Pancreas (tissue), 10 donors: ENCODE data around the gene MEF2B. TPM values are rescaled to one million over a fixed set of nuclear protein-coding genes. Genes with fewer than 3 reads are reported as not detected.

Experiments used
- ATAC-seq, 4 donors: fragments of 200-7000 bp; cut with Tn5 transposase; one replicate each; pipeline versions ENCODE4 v1.8.0 to v1.9.1; 2020; ENCODE audit warnings: mild to moderate bottlenecking in 4 of 4, moderate library complexity in 4 of 4
- DNase-seq, 6 donors: peaks; one replicate each; pipeline ENCODE4 v3.0.0-alpha.2; 2020
- FAIRE-seq: peaks from 2 replicates; lab custom pipeline; 2012; peaks lifted over from hg19 to GRCh38; lab: Jason Lieb, UNC
- H3K27ac ChIP-seq, 4 donors: fragments of 200-600 bp; sonication (generic); 1 replicate in 3 of 4; 2 replicates in 1 of 4; pipeline versions ENCODE4 v1.5.0 to v1.8.0; 2020
- H3K27me3 ChIP-seq, 4 donors: fragments of 200-600 bp; one replicate each; pipeline ENCODE4 v1.8.0; 2021
- H3K36me3 ChIP-seq, 3 donors: fragments of 200-600 bp; sonication (generic) in 1 of 3; one replicate each; pipeline versions ENCODE4 v1.5.0 to v1.8.0; 2020 to 2021
- H3K4me1 ChIP-seq, 3 donors: fragments of 200-600 bp; one replicate each; pipeline ENCODE4 v1.8.0; 2021
- H3K4me3 ChIP-seq, 4 donors: fragments of 200-600 bp; sonication (generic) in 2 of 4; one replicate each; pipeline versions ENCODE4 v1.5.0 to v1.8.0; 2020 to 2021
- H3K9me3 ChIP-seq, 4 donors: fragments of 200-600 bp; one replicate each; pipeline ENCODE4 v1.8.0; 2021
- WGBS, 2 donors: extraction: QIAGEN DNeasy Blood & Tissue Kit; methylation state at CpG; one replicate each; pipeline ENCODE4 v1.1.7; 2013; 5-methylcytosine and 5-hydroxymethylcytosine counted together
- intact Hi-C, 3 donors: fragments of 100-400 bp; cut with DNase I; formaldehyde crosslinking; loops; one replicate each; pipeline versions ENCODE4 v1.11.1 to v1.14.2; 2022
- polyA plus RNA-seq, 2 donors: library from polyadenylated mRNA; stranded (reverse); fragments of 200-250 nt; gene quantifications; one replicate each; pipeline ENCODE4 v1.2.3, GENCODE V29; 2013
- total RNA-seq, 6 donors: library from RNA; stranded (reverse); fragmentation: NEBNext Ultra II Directional in 4 of 6; extraction: Animal tissue kit (Norgen Biotek cat#: 25700) in 4 of 6; gene quantifications; one replicate each; pipeline versions ENCODE4 v1.2.1 to v1.2.4, GENCODE V29; 2021 to 2023
- TF ChIP-seq, protein P1 (sequence below), 4 donors: fragments of 200-600 bp; sonication (generic) in 3 of 4; IDR thresholded peaks; one replicate each; pipeline versions ENCODE4 v1.5.0 to v1.8.0; 2021; ENCODE audit warnings: antibody characterized with exemption in 4 of 4
- donor health status: healthy with polysubstance abuse.
- donor health status: DM: no; HTN: no; CAD: no; lungs with moderate emphysema.
- donor health status: DM: no; HTN: no; CAD: no.
- donor health status: control.
- donor health status: control.
- donor health status: Bipolar disorder and iron deficiency.
- donor health status: DM: yes; HTN: yes; CAD: no.
- donor health status: DM: no; HTN: no; CAD: no.
- donor health status: DM: no; HTN: no; CAD: no.
- donor health status: DM: yes; HTN: yes; CAD: no.

MEF2B gene
- total and polyA plus RNA-seq, 8 donors = 0.34 to 2.8 (median 0.98) TPM

DNA sequence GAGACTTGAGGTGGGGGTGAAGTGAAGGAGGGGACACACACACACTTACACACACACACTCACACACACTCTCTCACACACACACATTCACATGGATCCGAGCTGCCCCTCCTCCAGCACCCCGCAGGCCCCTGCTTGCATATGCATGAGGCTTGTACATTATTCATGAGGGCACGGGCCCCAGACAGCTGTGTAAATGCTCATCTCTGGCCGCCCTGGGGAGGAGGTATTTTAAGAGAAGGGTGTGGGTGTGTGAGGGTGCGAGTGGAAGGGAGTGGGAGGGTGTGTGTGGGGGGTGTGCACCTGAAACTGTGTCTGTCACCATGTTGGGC, 44.1 kb upstream of the MEF2B start:
- H3K4me3 ChIP-seq = no peak overlapping the region
- no peak overlapping the region for H3K27ac ChIP-seq
- DNase-seq (no peak), ATAC-seq (no peak), FAIRE-seq (no peak)
- H3K9me3 ChIP-seq = no peaks in the 10 kb centered on the region
- intact Hi-C loops = no loop called here
- no peaks in the 10 kb centered on the region for H3K4me1 ChIP-seq
- H3K36me3 ChIP-seq = no peaks in the 10 kb centered on the region
- 4 to 7% methylated on average over 5 of the region's 5 CpGs for WGBS, 2 donors
- peaks cover 0 to 21% (median 2%) of the 10 kb centered on the region in 4 donors for H3K27me3 ChIP-seq
- TF ChIP-seq, protein P1, sequence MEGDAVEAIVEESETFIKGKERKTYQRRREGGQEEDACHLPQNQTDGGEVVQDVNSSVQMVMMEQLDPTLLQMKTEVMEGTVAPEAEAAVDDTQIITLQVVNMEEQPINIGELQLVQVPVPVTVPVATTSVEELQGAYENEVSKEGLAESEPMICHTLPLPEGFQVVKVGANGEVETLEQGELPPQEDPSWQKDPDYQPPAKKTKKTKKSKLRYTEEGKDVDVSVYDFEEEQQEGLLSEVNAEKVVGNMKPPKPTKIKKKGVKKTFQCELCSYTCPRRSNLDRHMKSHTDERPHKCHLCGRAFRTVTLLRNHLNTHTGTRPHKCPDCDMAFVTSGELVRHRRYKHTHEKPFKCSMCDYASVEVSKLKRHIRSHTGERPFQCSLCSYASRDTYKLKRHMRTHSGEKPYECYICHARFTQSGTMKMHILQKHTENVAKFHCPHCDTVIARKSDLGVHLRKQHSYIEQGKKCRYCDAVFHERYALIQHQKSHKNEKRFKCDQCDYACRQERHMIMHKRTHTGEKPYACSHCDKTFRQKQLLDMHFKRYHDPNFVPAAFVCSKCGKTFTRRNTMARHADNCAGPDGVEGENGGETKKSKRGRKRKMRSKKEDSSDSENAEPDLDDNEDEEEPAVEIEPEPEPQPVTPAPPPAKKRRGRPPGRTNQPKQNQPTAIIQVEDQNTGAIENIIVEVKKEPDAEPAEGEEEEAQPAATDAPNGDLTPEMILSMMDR (IDR thresholded peaks at IDR 0.05) = no peak

DNA sequence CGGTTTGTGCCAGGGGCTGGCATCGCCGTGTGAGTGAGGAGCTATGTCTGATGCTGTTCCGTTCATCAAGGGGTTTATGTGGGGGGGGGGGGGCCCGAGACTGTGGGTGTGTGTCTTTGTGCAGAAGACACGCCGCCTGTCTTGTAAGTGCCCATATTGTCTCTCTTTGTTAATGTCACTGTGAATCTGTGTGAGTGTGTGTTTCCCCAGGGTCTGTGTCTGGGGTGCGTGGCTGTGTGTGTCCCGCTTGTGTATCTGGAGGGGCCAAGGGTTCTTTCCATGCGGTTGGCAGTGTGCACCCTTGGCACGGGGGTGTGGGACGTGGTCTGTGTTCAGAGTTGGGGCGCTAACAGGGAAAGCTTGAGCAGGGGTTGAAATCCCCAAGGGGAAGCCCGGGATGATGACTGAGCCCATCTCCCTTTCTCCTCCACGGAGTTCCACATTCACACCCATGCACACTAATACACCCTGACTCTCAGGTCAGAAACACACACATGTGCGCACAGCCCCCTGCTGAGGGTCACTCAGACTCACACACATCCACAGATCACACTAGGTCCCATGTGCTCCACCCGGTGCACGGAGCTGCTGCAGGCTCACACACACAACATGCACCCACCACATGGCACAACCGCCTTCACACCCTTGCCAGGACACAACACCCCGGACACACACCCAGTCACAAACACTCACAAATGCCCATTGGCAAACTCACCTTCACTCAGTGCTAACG, 43.5 kb upstream of the MEF2B start:
- Histone ChIP-seq H3K27ac (no peak overlapping the region), H3K27me3 (peaks cover 0 to 21% (median 2%) of the 10 kb centered on the region in 4 donors), H3K9me3 (no peaks in the 10 kb centered on the region), H3K4me1 (no peaks in the 10 kb centered on the region), H3K36me3 (no peaks in the 10 kb centered on the region), H3K4me3 (no peak overlapping the region)
- 34% methylated on average over 21 of the region's 21 CpGs for WGBS, 2 donors
- ATAC-seq = no peak
- TF ChIP-seq, protein P1 (IDR thresholded peaks at IDR 0.05) = no peak
- intact Hi-C loops = no loop called here
- no peak for FAIRE-seq
- DNase-seq = no peak

DNA sequence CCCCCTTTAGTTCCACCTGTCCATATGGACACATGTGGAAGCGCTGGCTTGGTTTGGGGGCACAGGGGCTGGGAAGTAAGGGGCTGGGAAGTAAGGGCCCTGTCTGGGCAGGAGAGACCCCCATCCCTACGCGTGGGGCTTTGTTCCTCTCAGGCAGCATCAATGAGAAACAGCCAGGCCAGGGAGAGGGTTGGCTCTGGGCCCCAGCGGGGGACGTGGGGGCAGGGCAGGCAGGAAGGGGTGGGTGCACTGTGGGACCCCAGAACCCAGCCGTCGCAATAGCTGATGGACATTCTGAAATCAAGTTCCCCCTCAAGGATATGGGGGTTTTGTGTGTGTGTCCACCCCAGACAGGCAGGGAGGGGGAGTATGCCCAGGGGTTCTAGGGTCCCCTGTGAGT, 42.9 kb upstream of the MEF2B start:
- no peak for DNase-seq
- TF ChIP-seq, protein P1 (IDR thresholded peaks at IDR 0.05) = no peak
- Histone ChIP-seq H3K27me3 (peaks cover 0 to 21% (median 2%) of the 10 kb centered on the region in 4 donors), H3K36me3 (no peaks in the 10 kb centered on the region), H3K9me3 (no peaks in the 10 kb centered on the region), H3K4me1 (no peaks in the 10 kb centered on the region), H3K4me3 (no peak overlapping the region), H3K27ac (no peak overlapping the region)
- ATAC-seq = no peak
- intact Hi-C loops = no loop called here
- no peak for FAIRE-seq
- 9 to 15% methylated on average over 7 of the region's 7 CpGs for WGBS, 2 donors

DNA sequence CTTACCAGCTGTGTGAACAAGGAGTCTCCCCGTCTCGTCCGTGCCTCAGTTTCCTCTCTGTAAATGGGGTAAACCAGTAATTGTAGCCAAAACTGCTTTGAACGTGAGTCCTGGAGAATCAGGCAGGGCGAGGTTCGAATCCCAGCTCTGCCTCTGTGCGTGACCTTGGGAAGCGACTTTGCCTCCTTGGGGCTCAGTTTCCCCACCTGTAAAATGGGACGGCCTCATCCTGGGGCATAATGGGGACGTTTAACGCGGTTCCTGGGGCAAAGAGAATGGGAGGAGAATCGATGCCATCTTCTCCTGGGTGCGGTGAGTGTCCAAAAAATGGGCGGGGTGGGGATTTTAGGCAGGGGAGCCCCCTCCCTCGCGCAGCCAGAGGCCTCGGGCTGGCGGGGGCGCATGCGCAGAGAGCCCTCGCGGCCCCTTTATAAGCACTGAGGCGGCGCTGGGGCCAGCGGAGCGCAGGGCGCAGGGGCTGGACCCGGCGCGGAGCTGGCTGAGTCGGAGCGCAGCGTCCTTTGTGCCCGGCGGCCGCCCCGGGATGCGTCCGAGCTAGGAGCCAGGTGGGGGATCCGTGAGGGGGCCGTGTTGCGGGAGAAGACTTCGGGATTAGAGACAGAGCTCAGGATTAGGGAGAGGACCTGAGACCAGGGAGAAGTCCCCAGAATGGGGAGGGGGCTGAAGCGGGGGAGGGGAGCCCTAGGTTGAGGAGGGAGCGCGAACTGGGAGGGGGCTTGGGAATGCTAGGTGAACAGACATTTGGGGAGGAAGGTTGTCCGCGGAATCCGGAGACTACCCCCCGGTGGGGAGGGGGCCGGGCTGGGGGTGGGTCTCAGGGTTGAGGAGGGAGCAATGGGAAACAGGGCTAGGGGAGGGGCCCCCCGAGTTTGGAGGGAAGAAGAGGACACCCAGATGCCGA, 41.7 kb upstream of the MEF2B start, which contains the start of gene NCAN:
Gene NCAN, plus strand, starts transcription at position 460 of the 922 bp plus-strand sequence. CDS start 4,996 bp downstream, outside the sequence.
- H3K36me3 ChIP-seq = no peaks in the 10 kb centered on the region
- TF ChIP-seq, protein P1 (IDR thresholded peaks at IDR 0.05) = no peak
- ATAC-seq (no peak), DNase-seq (no peak), FAIRE-seq (no peak)
- H3K27ac ChIP-seq = no peak within 1 kb of the TSS
- H3K27me3 ChIP-seq = peaks cover 0 to 21% (median 2%) of the 10 kb centered on the region in 4 donors
- H3K9me3 ChIP-seq = no peaks in the 10 kb centered on the region
- H3K4me3 ChIP-seq = no peak within 1 kb of the TSS
- no peaks in the 10 kb centered on the region for H3K4me1 ChIP-seq
- WGBS, 2 donors = 6 to 7% methylated on average over 47 to 54 of the region's 54 CpGs
- intact Hi-C loops = no loop called here
